T-helper 1 cell treated with Interleukin-12 subunit alpha and Interleukin-12 subunit beta and Interleukin-4 antibody, amounts not matched to agents 30 ng/mL and 1 ng/mL, for 36 hours (primary cell): ENCODE data around the gene APOB. TPM values are rescaled to one million over a fixed set of nuclear protein-coding genes. Genes with fewer than 3 reads are reported as not detected.

ENCODE experiments used
- intact Hi-C: fragments of 100-400 bp; cut with micrococcal nuclease; formaldehyde crosslinking; loops from one replicate; pipeline ENCODE4 v1.15.1; 2024
- total RNA-seq: library from RNA; stranded (reverse); gene quantifications from 2 replicates; pipeline ENCODE4 v1.2.3, GENCODE V29; 2022

The APOB gene
- not detected in 2 replicates for total RNA-seq

- intact Hi-C loops, result loop anchor here (1.0 to 10.0 kb wide), 3 partner anchors 74 to 1311 kb away; no protein-coding TSS in a partner anchor
These were observed at the start of gene APOB for GRCh38 chr2:21043744-21044532. Gene APOB, minus strand, starts transcription at chr2:21044073. Its CDS starts 128 bp downstream, at chr2:21043945.

GRCh38 chr2:21092308-21092869 is 48.5 kb upstream of the APOB start:
- intact Hi-C loops, result no loop called here

GRCh38 chr2:21084401-21084800 is 40.5 kb upstream of the APOB start:
- intact Hi-C loops, result no loop called here

- intact Hi-C loops, result no loop called here
These were observed 39.6 kb upstream of the APOB start for GRCh38 chr2:21083482-21083881.

- intact Hi-C loops, result no loop called here
These were observed 34.4 kb upstream of the APOB start for GRCh38 chr2:21078296-21078695.

- intact Hi-C loops, result no loop called here
These were observed 28.8 kb upstream of the APOB start for GRCh38 chr2:21072477-21073242.

- intact Hi-C loops, result no loop called here
These were observed 26.7 kb upstream of the APOB start for GRCh38 chr2:21070341-21071257.

GRCh38 chr2:21069746-21070340 is 26.0 kb upstream of the APOB start:
- intact Hi-C loops, result no loop called here

- intact Hi-C loops, result no loop called here
These were observed 24.1 kb upstream of the APOB start for GRCh38 chr2:21067859-21068537.

GRCh38 chr2:21067125-21067524 is 23.3 kb upstream of the APOB start:
- intact Hi-C loops, result no loop called here

GRCh38 chr2:21059885-21060610 is 16.2 kb upstream of the APOB start:
- intact Hi-C loops, result no loop called here

- intact Hi-C loops, result no loop called here
These were observed 13.2 kb upstream of the APOB start for GRCh38 chr2:21057097-21057496.

GRCh38 chr2:21055879-21056790 is 12.3 kb upstream of the APOB start:
- intact Hi-C loops, result no loop called here

GRCh38 chr2:21055451-21055850 is 11.6 kb upstream of the APOB start:
- intact Hi-C loops, result no loop called here

GRCh38 chr2:21054011-21054410 is 10.1 kb upstream of the APOB start:
- intact Hi-C loops, result no loop called here

GRCh38 chr2:21052044-21052443 is 8.2 kb upstream of the APOB start:
- intact Hi-C loops, result no loop called here

- intact Hi-C loops, result no loop called here
These were observed 6.3 kb upstream of the APOB start for GRCh38 chr2:21050164-21050563.
